Measurements from ENCODE around the gene PRM3. TPM values are rescaled to one million over a fixed set of nuclear protein-coding genes. Genes with fewer than 3 reads are reported as not detected.

Gene PRM3
- total RNA-seq, 4 donors from 2014 or later: not detected

- Histone ChIP-seq H3K27ac (no peak overlapping the region), H3K9me3 (no peaks in the 10 kb centered on the region), H3K4me1 (peaks cover 8% of the 10 kb centered on the region), H3K27me3 (no peaks in the 10 kb centered on the region), H3K4me3 (no peak overlapping the region), H3K36me3 (no peaks in the 10 kb centered on the region)
- no peak for TF ChIP-seq EP300 (IDR thresholded peaks at IDR 0.05)
- no peak for TF ChIP-seq CTCF (IDR thresholded peaks at IDR 0.05)
- no peak for TF ChIP-seq POLR2A (IDR thresholded peaks at IDR 0.05)
- no peak for TF ChIP-seq POLR2AphosphoS5 (IDR thresholded peaks at IDR 0.05)
- 84% methylated on average over 11 of the region's 11 CpGs for WGBS
- DNase-seq (ENCODE audit: low spot score in 2 of 2): no peak
These were observed 3.6 kb upstream of the PRM3 start for GRCh38 chr16:11276896-11277593.

- Histone ChIP-seq H3K36me3 (no peaks in the 10 kb centered on the region), H3K4me3 (no peak within 1 kb of the TSS), H3K9me3 (no peaks in the 10 kb centered on the region), H3K27ac (no peak within 1 kb of the TSS), H3K27me3 (no peaks in the 10 kb centered on the region), H3K4me1 (peaks cover 8% of the 10 kb centered on the region)
- DNase-seq (ENCODE audit: low spot score in 2 of 2): no peak
- 85% methylated on average over 4 of the region's 26 CpGs for WGBS
- TF ChIP-seq EP300 (IDR thresholded peaks at IDR 0.05): no peak
- no peak for TF ChIP-seq POLR2AphosphoS5 (IDR thresholded peaks at IDR 0.05)
- TF ChIP-seq CTCF (IDR thresholded peaks at IDR 0.05): no peak
- TF ChIP-seq POLR2A (IDR thresholded peaks at IDR 0.05): no peak
These were observed 2.9 kb upstream of the PRM3 start, which contains the start of gene PRM2 for GRCh38 chr16:11276143-11276895. TSS of gene PRM2 (minus strand) at chr16:11276480. CDS start at chr16:11276370, 110 bp downstream.

- no peaks in the 10 kb centered on the region for H3K36me3 ChIP-seq
- no peaks in the 10 kb centered on the region for H3K27me3 ChIP-seq
- WGBS: 92% methylated on average over 7 of the region's 7 CpGs
- peaks cover 8% of the 10 kb centered on the region for H3K4me1 ChIP-seq
- no peaks in the 10 kb centered on the region for H3K9me3 ChIP-seq
- no peak for DNase-seq (ENCODE audit: low spot score in 2 of 2)
- no peak overlapping the region for H3K4me3 ChIP-seq
- H3K27ac ChIP-seq: no peak overlapping the region
- no peak for TF ChIP-seq POLR2A (IDR thresholded peaks at IDR 0.05)
- no peak for TF ChIP-seq CTCF (IDR thresholded peaks at IDR 0.05)
- TF ChIP-seq POLR2AphosphoS5 (IDR thresholded peaks at IDR 0.05): no peak
- TF ChIP-seq EP300 (IDR thresholded peaks at IDR 0.05): no peak
These were observed 1.5 kb upstream of the PRM3 start for GRCh38 chr16:11274964-11275363.

- Histone ChIP-seq H3K4me1 (peaks cover 8% of the 10 kb centered on the region), H3K9me3 (no peaks in the 10 kb centered on the region), H3K27me3 (no peaks in the 10 kb centered on the region), H3K4me3 (no peak overlapping the region), H3K27ac (no peak overlapping the region), H3K36me3 (no peaks in the 10 kb centered on the region)
- TF ChIP-seq CTCF (IDR thresholded peaks at IDR 0.05): no peak
- TF ChIP-seq POLR2AphosphoS5 (IDR thresholded peaks at IDR 0.05): no peak
- no peak for TF ChIP-seq POLR2A (IDR thresholded peaks at IDR 0.05)
- TF ChIP-seq EP300 (IDR thresholded peaks at IDR 0.05): no peak
- 58% methylated on average over 3 of the region's 3 CpGs for WGBS
- DNase-seq (ENCODE audit: low spot score in 2 of 2): no peak
These were observed 394 bp upstream of the PRM3 start for GRCh38 chr16:11273721-11274324.

GRCh38 chr16:11272484-11272883 is 945 bp downstream of the PRM3 start:
- WGBS: 60% methylated on average over 2 of the region's 6 CpGs
- DNase-seq (ENCODE audit: low spot score in 2 of 2): no peak
- Histone ChIP-seq H3K9me3 (no peaks in the 10 kb centered on the region), H3K27me3 (no peaks in the 10 kb centered on the region), H3K36me3 (no peaks in the 10 kb centered on the region), H3K4me1 (peaks cover 8% of the 10 kb centered on the region), H3K27ac (no peak overlapping the region), H3K4me3 (no peak overlapping the region)
- TF ChIP-seq EP300 (IDR thresholded peaks at IDR 0.05) (no peak), POLR2AphosphoS5 (IDR thresholded peaks at IDR 0.05) (no peak), CTCF (IDR thresholded peaks at IDR 0.05) (no peak), POLR2A (IDR thresholded peaks at IDR 0.05) (no peak)

All from suprapubic skin (tissue), 4 donors.